Keratinocyte (primary cell): ENCODE data around the gene SLAIN1.

Source experiments
- EZH2 ChIP-seq: IDR thresholded peaks from one replicate; pipeline ENCODE4 v1.6.1; 2012; ENCODE audit warnings: inconsistent platforms, mild to moderate bottlenecking, low read length, moderate library complexity
- TF ChIP-seq, protein P1 (sequence below), 3 experiments: IDR thresholded peaks in 1 of 3; conservative IDR thresholded peaks in 1 of 3; optimal IDR thresholded peaks in 1 of 3; 2 replicates in 2 of 3; 3 replicates in 1 of 3; pipeline versions ENCODE3 to v1.5.1; 2011; ENCODE audit warnings: low read length in 3 of 3, mild to moderate bottlenecking in 3 of 3, moderate library complexity in 2 of 3, control low read depth in 1 of 3, inconsistent platforms in 1 of 3; ENCODE audit not compliant: insufficient read depth in 2 of 3; ENCODE audit errors: extremely low read depth in 1 of 3

DNA sequence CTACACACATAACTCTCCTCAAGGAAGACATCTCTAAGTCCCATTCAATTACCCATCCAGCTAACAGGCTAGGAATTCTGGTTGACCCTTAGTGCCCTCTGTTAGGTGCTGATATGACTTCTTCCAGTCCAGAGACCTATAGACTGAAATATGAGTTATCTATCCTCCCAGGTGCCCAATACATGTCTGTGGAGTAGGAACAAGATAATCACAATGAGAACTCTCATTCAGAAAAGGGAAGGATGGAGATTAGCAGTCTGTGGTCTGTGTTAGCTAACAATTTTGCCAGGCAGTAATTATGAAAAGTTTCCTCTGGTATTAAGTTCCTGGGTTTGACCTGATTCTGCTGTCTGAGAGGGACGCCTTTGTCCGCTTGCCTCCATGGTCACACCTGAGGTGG, 44.2 kb upstream of the SLAIN1 start:
- TF ChIP-seq, protein P1, sequence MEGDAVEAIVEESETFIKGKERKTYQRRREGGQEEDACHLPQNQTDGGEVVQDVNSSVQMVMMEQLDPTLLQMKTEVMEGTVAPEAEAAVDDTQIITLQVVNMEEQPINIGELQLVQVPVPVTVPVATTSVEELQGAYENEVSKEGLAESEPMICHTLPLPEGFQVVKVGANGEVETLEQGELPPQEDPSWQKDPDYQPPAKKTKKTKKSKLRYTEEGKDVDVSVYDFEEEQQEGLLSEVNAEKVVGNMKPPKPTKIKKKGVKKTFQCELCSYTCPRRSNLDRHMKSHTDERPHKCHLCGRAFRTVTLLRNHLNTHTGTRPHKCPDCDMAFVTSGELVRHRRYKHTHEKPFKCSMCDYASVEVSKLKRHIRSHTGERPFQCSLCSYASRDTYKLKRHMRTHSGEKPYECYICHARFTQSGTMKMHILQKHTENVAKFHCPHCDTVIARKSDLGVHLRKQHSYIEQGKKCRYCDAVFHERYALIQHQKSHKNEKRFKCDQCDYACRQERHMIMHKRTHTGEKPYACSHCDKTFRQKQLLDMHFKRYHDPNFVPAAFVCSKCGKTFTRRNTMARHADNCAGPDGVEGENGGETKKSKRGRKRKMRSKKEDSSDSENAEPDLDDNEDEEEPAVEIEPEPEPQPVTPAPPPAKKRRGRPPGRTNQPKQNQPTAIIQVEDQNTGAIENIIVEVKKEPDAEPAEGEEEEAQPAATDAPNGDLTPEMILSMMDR (optimal IDR thresholded peaks at IDR 0.05 in 1 of 3, IDR thresholded peaks at IDR 0.05 in 1 of 3, conservative IDR thresholded peaks at IDR 0.05 in 1 of 3; ENCODE audit: extremely low read depth in 1 of 3, insufficient read depth in 2 of 3, low read length in 3 of 3) = no peak
- no peak for TF ChIP-seq EZH2
